Epithelial cell of esophagus (primary cell): ENCODE data around the gene XRCC1.

Experiments
- DNase-seq: peaks from one replicate; pipeline ENCODE4 v3.0.0; 2010; ENCODE audit warnings: low read depth
- H3K4me3 ChIP-seq: 2 replicates; pipeline ENCODE4 v1.5.1; 2011; ENCODE audit warnings: mild to moderate bottlenecking, low read length, control low read depth
- CTCF ChIP-seq: IDR thresholded peaks from 2 replicates; pipeline ENCODE4 v1.5.1; 2011; ENCODE audit warnings: low read depth, mild to moderate bottlenecking, low read length, control low read depth, inconsistent platforms; ENCODE audit not compliant: insufficient read depth; ENCODE audit errors: missing control alignments

The XRCC1 gene

GRCh38 chr19:43502419-43502976 is 72.8 kb downstream of the XRCC1 start:
- H3K4me3 ChIP-seq = peak overlapping the region; percentile 97
- DNase-seq = no peak
- TF ChIP-seq CTCF = no peak

- H3K4me3 ChIP-seq = no peak overlapping the region
- no peak for DNase-seq
- TF ChIP-seq CTCF = no peak
Observed at GRCh38 chr19:43501661-43502418, 73.5 kb downstream of the XRCC1 start.

GRCh38 chr19:43499042-43499441 is 76.3 kb downstream of the XRCC1 start:
- DNase-seq = no peak
- H3K4me3 ChIP-seq = no peak overlapping the region
- TF ChIP-seq CTCF = no peak

- no peak for DNase-seq
- no peak overlapping the region for H3K4me3 ChIP-seq
- no peak for TF ChIP-seq CTCF
Observed at GRCh38 chr19:43498233-43498842, 77.0 kb downstream of the XRCC1 start.

- no peak for TF ChIP-seq CTCF
- DNase-seq = no peak
- H3K4me3 ChIP-seq = no peak overlapping the region
Observed at GRCh38 chr19:43496960-43497359, 78.4 kb downstream of the XRCC1 start.

- H3K4me3 ChIP-seq = no peak overlapping the region
- TF ChIP-seq CTCF = no peak
- DNase-seq = no peak
Observed at GRCh38 chr19:43495082-43495481, 80.2 kb downstream of the XRCC1 start.
